ENCODE measurements around the gene ARHGEF4.

DNA sequence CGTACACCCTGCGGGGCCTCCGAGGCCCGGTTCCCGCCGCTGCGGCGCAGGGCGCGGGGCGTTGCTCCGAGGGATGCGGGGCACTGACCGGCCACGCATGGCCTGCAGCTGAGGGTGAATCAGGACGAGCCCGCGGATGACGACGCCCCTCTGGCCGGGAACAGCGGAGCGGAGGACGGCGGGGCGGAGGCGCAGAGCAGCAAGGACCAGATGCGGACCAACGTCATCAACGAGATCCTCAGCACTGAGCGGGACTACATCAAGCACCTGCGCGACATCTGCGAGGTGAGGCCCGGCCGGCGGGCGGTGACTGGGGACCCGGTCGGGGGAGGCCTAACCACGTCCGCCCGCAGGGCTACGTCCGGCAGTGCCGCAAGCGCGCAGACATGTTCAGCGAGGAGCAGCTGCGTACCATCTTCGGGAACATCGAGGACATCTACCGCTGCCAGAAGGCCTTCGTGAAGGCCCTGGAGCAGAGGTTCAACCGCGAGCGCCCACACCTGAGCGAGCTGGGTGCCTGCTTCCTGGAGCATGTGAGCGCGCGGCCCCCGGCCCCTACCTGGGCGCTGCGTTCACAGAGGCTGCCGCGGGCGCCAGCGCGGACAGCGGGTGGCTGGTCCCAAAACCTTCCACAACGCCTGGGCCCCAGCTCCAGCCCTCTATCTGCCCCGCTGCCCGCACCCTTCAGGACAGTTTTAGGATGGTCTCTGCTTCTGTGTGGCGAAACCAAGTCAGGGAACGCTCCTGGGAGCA is 203.4 kb downstream of the ARHGEF4 start:
- TF ChIP-seq CTCF (conservative IDR thresholded peaks at IDR 0.05; ENCODE audit: low read depth in 2 of 2) (no peak), EZH2phosphoT487 (IDR thresholded peaks at IDR 0.05; ENCODE audit: unreplicated experiment) (no peak), NANOG (IDR thresholded peaks at IDR 0.05; ENCODE audit: borderline replicate concordance) (no peak), JUNB (IDR thresholded peaks at IDR 0.05; ENCODE audit: unreplicated experiment) (no peak), EZH2 (IDR thresholded peaks at IDR 0.05; ENCODE audit: low read depth, unreplicated experiment) (no peak), POLR2AphosphoS5 (IDR thresholded peaks at IDR 0.05; ENCODE audit: low read depth) (no peak), ZNF331 (CRISPR knock-in tag; IDR thresholded peaks at IDR 0.05; ENCODE audit: low read depth) (no peak), CREB1 (CRISPR knock-in tag; IDR thresholded peaks at IDR 0.05; ENCODE audit: low read depth) (no peak), ZNF114 (CRISPR knock-in tag; IDR thresholded peaks at IDR 0.05) (no peak)

Data from GM23338 (cell line).